Thoracic aorta (tissue), 2 donors: Measurements from ENCODE around the gene RYR1. TPM values are rescaled to one million over a fixed set of nuclear protein-coding genes. Genes with fewer than 3 reads are reported as not detected.
"Not testable (repeated sequence)": the region's sequence is repeated elsewhere in the genome, so short reads cannot be mapped to it uniquely, and the experiment has no call there.

Experiments used
- ATAC-seq: fragments of 150-250 bp; one replicate; pipeline ENCODE4 v1.8.0; 2017; ENCODE audit warnings: low read depth; ENCODE audit not compliant: insufficient number of reproducible peaks, low FRiP score
- DNase-seq: peaks from one replicate; pipeline ENCODE4 v3.0.0-alpha.2; 2020; ENCODE audit warnings: low spot score
- H3K27ac ChIP-seq, 2 donors: fragments of 200-600 bp; sonication (generic); 1 replicate in 1 of 2; 2 replicates in 1 of 2; pipeline ENCODE4 v1.5.1; 2016; ENCODE audit warnings: mild to moderate bottlenecking in 2 of 2, moderate library complexity in 2 of 2
- H3K27me3 ChIP-seq: fragments of 200-600 bp; sonication (generic); replicated peaks from 2 replicates; pipeline ENCODE4 v1.6.0; 2016; ENCODE audit warnings: mild to moderate bottlenecking; ENCODE audit not compliant: insufficient read depth
- H3K36me3 ChIP-seq: fragments of 200-600 bp; sonication (generic); one replicate; pipeline ENCODE4 v1.5.1; 2016
- H3K4me1 ChIP-seq, 2 donors: fragments of 200-600 bp; sonication (generic); 1 replicate in 1 of 2; 2 replicates in 1 of 2; pipeline versions ENCODE4 v1.5.1 to v1.6.0; 2016; ENCODE audit warnings: low read depth in 2 of 2, mild to moderate bottlenecking in 1 of 2; ENCODE audit not compliant: control insufficient read depth in 1 of 2
- H3K4me3 ChIP-seq: fragments of 200-600 bp; sonication (generic); 2 replicates; pipeline ENCODE4 v1.5.1; 2016; ENCODE audit warnings: mild to moderate bottlenecking
- H3K9me3 ChIP-seq: fragments of 200-600 bp; sonication (generic); 2 replicates; pipeline ENCODE4 v1.5.1; 2016
- CTCF ChIP-seq: fragments of 200-600 bp; sonication (generic); IDR thresholded peaks from one replicate; pipeline ENCODE4 v1.5.1; 2019; ENCODE audit warnings: antibody characterized with exemption
- total RNA-seq, 2 donors: library from RNA; depleted of rRNA; stranded (reverse); fragments of >200 nt; gene quantifications; one replicate each; pipeline versions ENCODE4 v1.1.0 to v1.2.3, GENCODE V29; 2016

RYR1 gene
- total RNA-seq, 2 donors from 2014 or later, result 3.8 to 4.3 TPM

GRCh38 chr19:38492181-38492813 is 58.8 kb downstream of the RYR1 start:
- H3K27ac ChIP-seq, result no peak overlapping the region
- H3K9me3 ChIP-seq, result no peaks in the 10 kb centered on the region
- H3K36me3 ChIP-seq, result no peaks in the 10 kb centered on the region
- H3K4me1 ChIP-seq, result no peaks in the 10 kb centered on the region
- no peak for ATAC-seq
- no peak for TF ChIP-seq CTCF
- no peaks in the 10 kb centered on the region for H3K27me3 ChIP-seq
- no peak overlapping the region for H3K4me3 ChIP-seq
- no peak for DNase-seq

GRCh38 chr19:38494379-38494778 is 60.9 kb downstream of the RYR1 start:
- no peak for DNase-seq
- H3K4me1 ChIP-seq, result no peaks in the 10 kb centered on the region
- ATAC-seq, result no peak
- no peak for TF ChIP-seq CTCF
- no peak overlapping the region for H3K4me3 ChIP-seq
- H3K9me3 ChIP-seq, result no peaks in the 10 kb centered on the region
- H3K27ac ChIP-seq, result no peak overlapping the region
- no peaks in the 10 kb centered on the region for H3K36me3 ChIP-seq
- no peaks in the 10 kb centered on the region for H3K27me3 ChIP-seq

GRCh38 chr19:38495375-38495774 is 61.9 kb downstream of the RYR1 start:
- not testable (repeated sequence) for H3K9me3 ChIP-seq, DNase-seq, H3K27me3 ChIP-seq, H3K27ac ChIP-seq, H3K4me3 ChIP-seq, ATAC-seq, H3K36me3 ChIP-seq, H3K4me1 ChIP-seq

GRCh38 chr19:38496116-38496515 is 62.6 kb downstream of the RYR1 start:
- no peak overlapping the region for H3K27ac ChIP-seq
- no peaks in the 10 kb centered on the region for H3K36me3 ChIP-seq
- H3K27me3 ChIP-seq, result no peaks in the 10 kb centered on the region
- no peaks in the 10 kb centered on the region for H3K4me1 ChIP-seq
- H3K4me3 ChIP-seq, result no peak overlapping the region
- ATAC-seq (no peak), DNase-seq (no peak)
- no peaks in the 10 kb centered on the region for H3K9me3 ChIP-seq
- TF ChIP-seq CTCF, result no peak

- no peak for ATAC-seq
- Histone ChIP-seq H3K36me3 (no peaks in the 10 kb centered on the region), H3K9me3 (no peaks in the 10 kb centered on the region), H3K4me1 (no peaks in the 10 kb centered on the region), H3K4me3 (no peak overlapping the region), H3K27me3 (no peaks in the 10 kb centered on the region), H3K27ac (no peak overlapping the region)
- no peak for TF ChIP-seq CTCF
- no peak for DNase-seq
These were observed 63.4 kb downstream of the RYR1 start for GRCh38 chr19:38496603-38497487.
